ENCODE measurements around the gene AKAP13. TPM values are rescaled to one million over a fixed set of nuclear protein-coding genes. Genes with fewer than 3 reads are reported as not detected.

AKAP13 gene
- total RNA-seq, 1 experiment from 2014 or later = 49.6 TPM

- Histone ChIP-seq H3K9me3 (no peaks in the 10 kb centered on the region), H3K4me3 (ENCODE audit: low read depth, low read length) (no peak overlapping the region), H3K4me1 (no peaks in the 10 kb centered on the region), H3K27me3 (replicated peaks; ENCODE audit: control insufficient read depth, insufficient read depth, low read length) (no peaks in the 10 kb centered on the region), H3K36me3 (ENCODE audit: control insufficient read depth, insufficient read depth, low read length) (no peaks in the 10 kb centered on the region)
- H3K4me3 Mint-ChIP-seq (ENCODE audit: unreplicated experiment) = no peak overlapping the region
- DNase-seq = no peak
- intact Hi-C loops (cut with micrococcal nuclease; ENCODE audit: unreplicated experiment) = no loop called here
- no peaks in the 10 kb centered on the region for H3K4me1 Mint-ChIP-seq (ENCODE audit: low read depth, unreplicated experiment)
- H3K27me3 Mint-ChIP-seq (ENCODE audit: insufficient read depth, unreplicated experiment) = no peaks in the 10 kb centered on the region
- BruUV-seq (replicated peaks) = no TSS peak
- H3K9me3 Mint-ChIP-seq (ENCODE audit: unreplicated experiment) = peaks cover 5% of the 10 kb centered on the region
- TF ChIP-seq CTCF (IDR thresholded peaks at IDR 0.05; ENCODE audit: insufficient read depth in 1 of 2, low read depth in 1 of 2, low read length in 1 of 2, severe bottlenecking in 1 of 2, unreplicated experiment in 1 of 2) = no peak
- H3K27ac Mint-ChIP-seq (ENCODE audit: unreplicated experiment) = no peak overlapping the region
- ChIA-PET POLR2A (no interaction called here), CTCF (no interaction called here)
- H3K36me3 Mint-ChIP-seq (ENCODE audit: insufficient read depth, unreplicated experiment) = no peaks in the 10 kb centered on the region
Observed at GRCh38 chr15:85367741-85368140, 12.7 kb upstream of the AKAP13 start.

- H3K4me1 ChIP-seq = no peaks in the 10 kb centered on the region
- H3K9me3 ChIP-seq = no peaks in the 10 kb centered on the region
- intact Hi-C loops (cut with micrococcal nuclease; ENCODE audit: unreplicated experiment) = no loop called here
- no peak for DNase-seq
- peaks cover 5% of the 10 kb centered on the region for H3K9me3 Mint-ChIP-seq (ENCODE audit: unreplicated experiment)
- H3K36me3 Mint-ChIP-seq (ENCODE audit: insufficient read depth, unreplicated experiment) = no peaks in the 10 kb centered on the region
- no peak overlapping the region for H3K4me3 ChIP-seq (ENCODE audit: low read depth, low read length)
- no peaks in the 10 kb centered on the region for H3K27me3 ChIP-seq (replicated peaks; ENCODE audit: control insufficient read depth, insufficient read depth, low read length)
- CTCF ChIA-PET = no interaction called here
- BruUV-seq (replicated peaks) = no TSS peak
- no peak overlapping the region for H3K27ac Mint-ChIP-seq (ENCODE audit: unreplicated experiment)
- no peak overlapping the region for H3K4me3 Mint-ChIP-seq (ENCODE audit: unreplicated experiment)
- H3K4me1 Mint-ChIP-seq (ENCODE audit: low read depth, unreplicated experiment) = peaks cover 13% of the 10 kb centered on the region
- H3K36me3 ChIP-seq (ENCODE audit: control insufficient read depth, insufficient read depth, low read length) = no peaks in the 10 kb centered on the region
- H3K27me3 Mint-ChIP-seq (ENCODE audit: insufficient read depth, unreplicated experiment) = no peaks in the 10 kb centered on the region
- no peak for TF ChIP-seq CTCF (IDR thresholded peaks at IDR 0.05; ENCODE audit: insufficient read depth in 1 of 2, low read depth in 1 of 2, low read length in 1 of 2, severe bottlenecking in 1 of 2, unreplicated experiment in 1 of 2)
- POLR2A ChIA-PET = no interaction called here
Observed at GRCh38 chr15:85374831-85375230, 5.6 kb upstream of the AKAP13 start.

- BruUV-seq (replicated peaks) = no TSS peak
- Mint-ChIP-seq H3K9me3 (ENCODE audit: unreplicated experiment) (no peaks in the 10 kb centered on the region), H3K4me3 (ENCODE audit: unreplicated experiment) (no peak overlapping the region), H3K27ac (ENCODE audit: unreplicated experiment) (no peak overlapping the region), H3K4me1 (ENCODE audit: low read depth, unreplicated experiment) (peaks cover 17% of the 10 kb centered on the region), H3K27me3 (ENCODE audit: insufficient read depth, unreplicated experiment) (no peaks in the 10 kb centered on the region), H3K36me3 (ENCODE audit: insufficient read depth, unreplicated experiment) (peaks cover 5% of the 10 kb centered on the region)
- Histone ChIP-seq H3K9me3 (no peaks in the 10 kb centered on the region), H3K4me3 (ENCODE audit: low read depth, low read length) (no peak overlapping the region), H3K36me3 (ENCODE audit: control insufficient read depth, insufficient read depth, low read length) (no peaks in the 10 kb centered on the region), H3K4me1 (peaks cover 8% of the 10 kb centered on the region), H3K27me3 (replicated peaks; ENCODE audit: control insufficient read depth, insufficient read depth, low read length) (no peaks in the 10 kb centered on the region)
- ChIA-PET POLR2A (no interaction called here), CTCF (no interaction called here)
- TF ChIP-seq CTCF (IDR thresholded peaks at IDR 0.05; ENCODE audit: insufficient read depth in 1 of 2, low read depth in 1 of 2, low read length in 1 of 2, severe bottlenecking in 1 of 2, unreplicated experiment in 1 of 2) = no peak
- intact Hi-C loops (cut with micrococcal nuclease; ENCODE audit: unreplicated experiment) = no loop called here
- no peak for DNase-seq
Observed at GRCh38 chr15:85377269-85377668, 3.1 kb upstream of the AKAP13 start.
